ENCODE measurements around the gene CD79B. TPM values are rescaled to one million over a fixed set of nuclear protein-coding genes. Genes with fewer than 3 reads are reported as not detected.

CD79B gene
- total and polyA plus RNA-seq, 2 of the 13 experiments (the other 11 are each of a cell fraction or from before 2014, with no cell fraction given), result not detected

GRCh38 chr17:63961355-63962212, 29.5 kb upstream of the CD79B start (continued):
- TF ChIP-seq THAP11 (CRISPR knock-in tag; IDR thresholded peaks at IDR 0.05) (0 out of 2 replicates have a peak, but pooled peaks have one; percentile 1), BCL3 (CRISPR knock-in tag; IDR thresholded peaks at IDR 0.05) (no peak), ZNF138 (CRISPR knock-in tag; IDR thresholded peaks at IDR 0.05; ENCODE audit: low read depth) (no peak), MAZ (IDR thresholded peaks at IDR 0.05; ENCODE audit: borderline replicate concordance, low read depth, low read length) (no peak), MAZ (CRISPR knock-in tag; IDR thresholded peaks at IDR 0.05; ENCODE audit: low read depth) (0 out of 2 replicates have a peak, but pooled peaks have one; percentile 17), FOSL1 (CRISPR knock-in tag; IDR thresholded peaks at IDR 0.05; ENCODE audit: borderline replicate concordance) (no peak), ZNF589 (CRISPR knock-in tag; conservative IDR thresholded peaks at IDR 0.05) (no peak), ZNF251 (CRISPR knock-in tag; IDR thresholded peaks at IDR 0.05) (no peak), ZNF44 (CRISPR knock-in tag; IDR thresholded peaks at IDR 0.05) (no peak), TFDP2 (CRISPR knock-in tag; IDR thresholded peaks at IDR 0.05) (no peak), LCORL (IDR thresholded peaks at IDR 0.05) (no peak), LCORL (CRISPR knock-in tag; IDR thresholded peaks at IDR 0.05) (no peak), ARHGAP35 (CRISPR knock-in tag; IDR thresholded peaks at IDR 0.05; ENCODE audit: borderline replicate concordance) (no peak), SALL1 (CRISPR knock-in tag; IDR thresholded peaks at IDR 0.05) (no peak), ZNF577 (CRISPR knock-in tag; IDR thresholded peaks at IDR 0.05; ENCODE audit: borderline replicate concordance, low read depth) (no peak), STAT6 (CRISPR knock-in tag; IDR thresholded peaks at IDR 0.05; ENCODE audit: borderline replicate concordance) (no peak), ZNF484 (CRISPR knock-in tag; IDR thresholded peaks at IDR 0.05; ENCODE audit: borderline replicate concordance, low read depth) (no peak), ZNF772 (CRISPR knock-in tag; IDR thresholded peaks at IDR 0.05) (no peak), ZNF350 (CRISPR knock-in tag; IDR thresholded peaks at IDR 0.05; ENCODE audit: borderline replicate concordance, low read depth) (0 out of 2 replicates have a peak, but pooled peaks have one; percentile 21), TFAP4 (IDR thresholded peaks at IDR 0.05; ENCODE audit: borderline replicate concordance, low read depth) (no peak), BATF2 (CRISPR knock-in tag; IDR thresholded peaks at IDR 0.05) (no peak), KMT2B (CRISPR knock-in tag; IDR thresholded peaks at IDR 0.05) (no peak), ZSCAN9 (CRISPR knock-in tag; IDR thresholded peaks at IDR 0.05; ENCODE audit: borderline replicate concordance) (no peak)
